Ovary (tissue), 9 donors: ENCODE data around the gene CFAP206. TPM values are rescaled to one million over a fixed set of nuclear protein-coding genes. Genes with fewer than 3 reads are reported as not detected.

ENCODE experiments used
- DNase-seq, 5 donors: peaks; one replicate each; pipeline ENCODE4 v3.0.0-alpha.2; 2019 to 2020
- H3K27ac ChIP-seq, 2 donors: fragments of 200-600 bp; one replicate each; pipeline versions ENCODE4 v1.5.1 to v1.8.0; 2019 to 2022
- H3K27me3 ChIP-seq: fragments of 200-600 bp; one replicate; pipeline ENCODE4 v1.8.0; 2022
- H3K36me3 ChIP-seq: fragments of 200-600 bp; sonication (generic); one replicate; pipeline ENCODE4 v1.5.1; 2019
- H3K4me1 ChIP-seq: one replicate; pipeline ENCODE4 v1.8.1; 2013; ENCODE audit warnings: mild to moderate bottlenecking, moderate library complexity; ENCODE audit not compliant: insufficient read depth
- H3K4me3 ChIP-seq: fragments of 200-600 bp; sonication (generic); one replicate; pipeline ENCODE4 v1.5.1; 2017
- H3K9me3 ChIP-seq, 2 donors: fragments of 200-600 bp in 1 of 2; sonication (generic) in 1 of 2; one replicate each; pipeline versions ENCODE4 v1.5.1 to v1.8.1; 2013 to 2019; ENCODE audit warnings: mild to moderate bottlenecking in 1 of 2, moderate library complexity in 1 of 2
- EP300 ChIP-seq: sonication (generic); formaldehyde crosslinking; IDR thresholded peaks from one replicate; pipeline ENCODE4 v1.6.1; 2017; ENCODE audit warnings: antibody characterized with exemption
- POLR2A ChIP-seq: fragments of 450-650 bp; IDR thresholded peaks from one replicate; pipeline ENCODE4 v1.6.1; 2017; ENCODE audit warnings: antibody characterized with exemption, mild to moderate bottlenecking, moderate library complexity
- WGBS, 3 donors: extraction: QIAGEN DNeasy Blood & Tissue Kit in 1 of 3; methylation state at CpG; one replicate each; pipeline versions ENCODE4 v1.1.5 to v1.1.7; 2013 to 2017; 5-methylcytosine and 5-hydroxymethylcytosine counted together
- intact Hi-C, 4 donors: fragments of 100-400 bp; cut with DNase I; formaldehyde crosslinking; loops; one replicate each; pipeline versions ENCODE4 v1.11.0 to v1.15.1; 2022 to 2023
- polyA plus RNA-seq, 2 donors: library from polyadenylated mRNA; stranded (reverse); fragments of 200-250 nt in 1 of 2; fragments of 350-450 nt in 1 of 2; fragmentation: Illumina TruSeq in 1 of 2; extraction: RNeasy Lipid Tissue Mini Kit (QIAGEN cat#74804) in 1 of 2; gene quantifications; one replicate each; pipeline ENCODE4 v1.2.3, GENCODE V29; 2013 to 2014
- total RNA-seq, 7 donors: library from RNA; depleted of rRNA in 2 of 7; stranded (reverse); fragments of >200 nt in 2 of 7; fragmentation: NEBNext Ultra II Directional in 3 of 7; extraction: Animal tissue kit (Norgen Biotek cat#: 25700) in 3 of 7; gene quantifications; one replicate each; pipeline versions ENCODE4 v1.1.0 to v1.2.4, GENCODE V29; 2016 to 2023
- TF ChIP-seq, protein P1 (sequence below), 3 donors: fragments of 450-650 bp in 2 of 3; fragments of 200-600 bp in 1 of 3; IDR thresholded peaks; one replicate each; pipeline versions ENCODE4 v1.5.1 to v1.8.0; 2016 to 2022; ENCODE audit warnings: antibody characterized with exemption in 3 of 3, mild to moderate bottlenecking in 1 of 3
- donor health status: DM: no; HTN: no; CAD: no; lungs with moderate emphysema.
- donor health status: DM: no; HTN: no; CAD: no.
- donor health status: Bipolar disorder and iron deficiency.
- donor health status: DM: yes; HTN: yes; CAD: no.
- donor health status: DM: no; HTN: no; CAD: no.
- donor health status: DM: yes; HTN: yes; CAD: no.

The CFAP206 gene
- total and polyA plus RNA-seq, 9 donors: 0.15 to 9.5 (median 0.57) TPM; not detected in 1

DNA sequence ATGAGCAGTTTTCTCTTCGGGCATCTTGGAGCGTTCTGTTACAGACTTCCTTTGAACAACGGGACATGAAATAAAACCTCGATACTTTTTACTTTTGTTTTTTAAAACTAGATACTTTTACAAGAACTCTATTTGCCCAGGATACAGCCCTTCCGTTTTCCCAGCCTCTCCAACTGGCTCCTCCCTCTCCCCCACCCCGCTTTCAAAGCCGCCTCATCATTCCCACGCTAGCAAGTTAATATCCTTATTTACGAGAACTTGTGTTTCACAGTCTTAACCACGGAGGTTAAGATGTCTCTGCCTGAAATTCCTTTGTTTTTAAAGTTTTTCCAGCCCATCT is 241 bp upstream of the CFAP206 start:
- no peak for DNase-seq
- intact Hi-C loops: loop anchor here in 1 of 4 donors (10.0 kb wide), 1 partner anchor 177 kb away; the partner anchor contains the start of gene RARS2
- whole genome bisulfite sequencing, 3 donors: 0 to 1% (median 0%) methylated on average over 10 of the region's 10 CpGs
- peak overlapping the region in 1 of 2 donors; percentile 59 for H3K27ac ChIP-seq
- no peaks in the 10 kb centered on the region for H3K27me3 ChIP-seq
- H3K4me1 ChIP-seq: no peaks in the 10 kb centered on the region
- H3K4me3 ChIP-seq: peak overlapping the region; percentile 76
- no peaks in the 10 kb centered on the region for H3K9me3 ChIP-seq
- TF ChIP-seq, protein P1, sequence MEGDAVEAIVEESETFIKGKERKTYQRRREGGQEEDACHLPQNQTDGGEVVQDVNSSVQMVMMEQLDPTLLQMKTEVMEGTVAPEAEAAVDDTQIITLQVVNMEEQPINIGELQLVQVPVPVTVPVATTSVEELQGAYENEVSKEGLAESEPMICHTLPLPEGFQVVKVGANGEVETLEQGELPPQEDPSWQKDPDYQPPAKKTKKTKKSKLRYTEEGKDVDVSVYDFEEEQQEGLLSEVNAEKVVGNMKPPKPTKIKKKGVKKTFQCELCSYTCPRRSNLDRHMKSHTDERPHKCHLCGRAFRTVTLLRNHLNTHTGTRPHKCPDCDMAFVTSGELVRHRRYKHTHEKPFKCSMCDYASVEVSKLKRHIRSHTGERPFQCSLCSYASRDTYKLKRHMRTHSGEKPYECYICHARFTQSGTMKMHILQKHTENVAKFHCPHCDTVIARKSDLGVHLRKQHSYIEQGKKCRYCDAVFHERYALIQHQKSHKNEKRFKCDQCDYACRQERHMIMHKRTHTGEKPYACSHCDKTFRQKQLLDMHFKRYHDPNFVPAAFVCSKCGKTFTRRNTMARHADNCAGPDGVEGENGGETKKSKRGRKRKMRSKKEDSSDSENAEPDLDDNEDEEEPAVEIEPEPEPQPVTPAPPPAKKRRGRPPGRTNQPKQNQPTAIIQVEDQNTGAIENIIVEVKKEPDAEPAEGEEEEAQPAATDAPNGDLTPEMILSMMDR (IDR thresholded peaks at IDR 0.05): no peak
- TF ChIP-seq EP300 (no peak), POLR2A (no peak)
- H3K36me3 ChIP-seq: no peaks in the 10 kb centered on the region

DNA sequence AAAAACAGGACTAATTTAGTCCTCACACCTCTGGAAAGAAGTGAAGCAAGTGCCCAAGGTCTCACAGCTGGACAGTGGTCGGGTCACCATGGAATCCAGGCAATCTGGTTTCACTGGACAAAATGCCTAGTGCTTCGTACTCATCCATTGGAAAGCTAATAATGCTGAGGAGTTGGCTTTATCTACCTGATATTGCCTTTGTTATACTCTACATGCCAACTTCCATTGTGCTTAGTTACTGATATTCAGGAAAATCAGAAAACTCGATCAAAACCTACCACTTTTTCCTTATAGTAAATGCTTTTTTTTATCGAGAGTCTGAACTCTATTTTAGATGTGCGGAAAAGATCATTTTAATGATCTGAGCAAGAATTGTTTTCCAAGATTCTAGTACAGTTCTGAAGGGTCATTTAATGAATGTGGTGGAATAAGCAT is 966 bp downstream of the CFAP206 start:
- Histone ChIP-seq H3K36me3 (no peaks in the 10 kb centered on the region), H3K9me3 (no peaks in the 10 kb centered on the region), H3K4me3 (peak overlapping the region; percentile 76), H3K4me1 (no peaks in the 10 kb centered on the region), H3K27me3 (no peaks in the 10 kb centered on the region), H3K27ac (no peak overlapping the region)
- TF ChIP-seq, protein P1 (IDR thresholded peaks at IDR 0.05): no peak
- TF ChIP-seq EP300 (no peak), POLR2A (no peak)
- WGBS, 3 donors: 31 to 40% (median 34%) methylated on average over 5 of the region's 5 CpGs
- intact Hi-C loops: loop anchor here in 1 of 4 donors (10.0 kb wide), 1 partner anchor 176 kb away; the partner anchor contains the start of gene RARS2
- DNase-seq: no peak

DNA sequence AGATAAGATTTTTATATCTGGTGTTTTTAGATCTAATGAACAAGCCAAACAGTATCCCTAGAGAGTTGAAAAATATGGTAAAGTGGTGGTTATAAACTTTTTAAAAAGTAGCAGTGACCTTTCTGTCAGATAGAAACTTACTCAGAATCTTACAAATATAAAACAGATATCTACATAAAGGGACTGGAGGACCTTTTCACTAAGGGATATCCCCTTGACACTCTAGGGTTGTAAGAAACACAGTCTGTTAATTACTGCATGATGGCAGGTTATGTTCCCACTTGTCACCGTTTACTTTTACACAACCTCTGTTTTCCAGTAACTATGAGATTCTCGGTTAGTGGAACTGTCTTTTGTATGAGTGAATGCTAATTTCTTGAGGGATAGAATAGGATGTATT is 11.5 kb downstream of the CFAP206 start:
- DNase-seq: no peak
- no peaks in the 10 kb centered on the region for H3K27me3 ChIP-seq
- intact Hi-C loops: loop anchor here in 1 of 4 donors (1.0 kb wide), 1 partner anchor 27 kb away; no protein-coding TSS in a partner anchor
- TF ChIP-seq, protein P1 (IDR thresholded peaks at IDR 0.05): no peak
- TF ChIP-seq EP300 (no peak), POLR2A (no peak)
- no peak overlapping the region for H3K27ac ChIP-seq
- no peaks in the 10 kb centered on the region for H3K36me3 ChIP-seq
- H3K4me3 ChIP-seq: no peak overlapping the region
- H3K4me1 ChIP-seq: no peaks in the 10 kb centered on the region
- 83 to 90% (median 88%) methylated on average over 2 of the region's 2 CpGs for WGBS, 3 donors
- no peaks in the 10 kb centered on the region for H3K9me3 ChIP-seq

DNA sequence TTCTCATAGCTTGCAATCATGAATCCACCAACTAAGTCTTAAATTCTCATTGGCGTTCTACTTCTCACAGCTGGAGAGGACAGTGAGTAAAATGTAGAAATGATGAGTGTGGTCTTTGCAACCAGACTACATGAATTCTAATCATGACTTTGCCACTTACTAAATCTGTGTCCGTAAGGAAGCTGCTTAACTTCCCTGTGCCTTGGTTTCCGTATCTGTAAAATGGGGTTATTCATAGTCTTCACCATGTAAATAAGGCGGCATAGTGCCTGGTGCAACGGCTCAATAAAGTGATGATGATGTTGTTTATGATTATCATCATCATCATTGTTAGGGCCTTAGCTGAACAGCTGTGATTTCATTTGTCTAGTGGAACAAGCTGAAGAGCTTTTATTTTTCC is 12.6 kb downstream of the CFAP206 start:
- Histone ChIP-seq H3K9me3 (no peaks in the 10 kb centered on the region), H3K27ac (no peak overlapping the region), H3K36me3 (no peaks in the 10 kb centered on the region), H3K4me3 (no peak overlapping the region), H3K4me1 (no peaks in the 10 kb centered on the region), H3K27me3 (no peaks in the 10 kb centered on the region)
- intact Hi-C loops: no loop called here
- DNase-seq: no peak
- 94 to 97% (median 94%) methylated on average over 5 of the region's 5 CpGs for WGBS, 3 donors
- TF ChIP-seq EP300 (no peak), POLR2A (no peak)
- TF ChIP-seq, protein P1 (IDR thresholded peaks at IDR 0.05): no peak
